HEK293 (cell line): ENCODE results near the gene FA2H.

Experiments used
- GFI1B ChIP-seq: fragments of 450-650 bp; formaldehyde crosslinking; IDR thresholded peaks from 2 replicates; pipeline ENCODE4 v1.5.1; 2016; ENCODE audit warnings: missing biosample characterization, missing genetic modification characterization
- GLI4 ChIP-seq: fragments of 450-650 bp; formaldehyde crosslinking; IDR thresholded peaks from 2 replicates; pipeline ENCODE4 v1.5.1; 2016; ENCODE audit warnings: missing biosample characterization, missing genetic modification characterization
- HOXC10 ChIP-seq: sonication (generic); formaldehyde crosslinking; IDR thresholded peaks from 2 replicates; pipeline ENCODE4 v1.8.1; 2023; ENCODE audit warnings: mild to moderate bottlenecking, missing genetic modification reagents
- IKZF3 ChIP-seq: fragments of 450-650 bp; IDR thresholded peaks from 2 replicates; pipeline ENCODE4 v1.5.0; 2018; ENCODE audit warnings: missing biosample characterization, mild to moderate bottlenecking, missing genetic modification characterization, moderate library complexity
- OSR2 ChIP-seq: fragments of 450-650 bp; formaldehyde crosslinking; IDR thresholded peaks from 2 replicates; pipeline ENCODE4 v1.5.1; 2016; ENCODE audit warnings: missing biosample characterization, missing genetic modification characterization
- PRDM1 ChIP-seq: fragments of 450-650 bp; formaldehyde crosslinking; IDR thresholded peaks from 2 replicates; pipeline ENCODE4; 2016; ENCODE audit warnings: missing biosample characterization, missing genetic modification characterization
- SETDB1 ChIP-seq: IDR thresholded peaks from one replicate; pipeline ENCODE4 v1.6.1; 2017; ENCODE audit warnings: mild to moderate bottlenecking, low read length, moderate library complexity, mixed read lengths; ENCODE audit not compliant: insufficient read length
- SP2 ChIP-seq: fragments of 450-650 bp; formaldehyde crosslinking; IDR thresholded peaks from 2 replicates; pipeline ENCODE4 v1.5.1; 2016; ENCODE audit warnings: missing biosample characterization, missing genetic modification characterization
- SP7 ChIP-seq: fragments of 450-650 bp; formaldehyde crosslinking; IDR thresholded peaks from 2 replicates; pipeline ENCODE4 v1.5.1; 2016; ENCODE audit warnings: missing biosample characterization, missing genetic modification characterization
- YY1 ChIP-seq: fragments of 450-650 bp; formaldehyde crosslinking; IDR thresholded peaks from 2 replicates; pipeline ENCODE4 v1.5.1; 2018; ENCODE audit warnings: missing biosample characterization, missing genetic modification characterization
- ZBTB1 ChIP-seq: fragments of 450-650 bp; formaldehyde crosslinking; IDR thresholded peaks from 2 replicates; pipeline ENCODE4 v1.5.1; 2016; ENCODE audit warnings: missing biosample characterization, missing genetic modification characterization
- ZBTB17 ChIP-seq: fragments of 450-650 bp; formaldehyde crosslinking; IDR thresholded peaks from 2 replicates; pipeline ENCODE4 v1.5.1; 2016; ENCODE audit warnings: missing biosample characterization, missing genetic modification characterization
- ZBTB21 ChIP-seq: fragments of 450-650 bp; formaldehyde crosslinking; IDR thresholded peaks from 2 replicates; pipeline ENCODE4 v1.5.1; 2017; ENCODE audit warnings: missing biosample characterization, missing genetic modification characterization
- ZFP37 ChIP-seq: fragments of 450-650 bp; formaldehyde crosslinking; IDR thresholded peaks from 2 replicates; pipeline ENCODE4 v1.5.1; 2016; ENCODE audit warnings: missing biosample characterization, missing genetic modification characterization
- ZIC2 ChIP-seq: fragments of 450-650 bp; formaldehyde crosslinking; IDR thresholded peaks from 2 replicates; pipeline ENCODE4 v1.5.1; 2016; ENCODE audit warnings: missing biosample characterization, missing genetic modification characterization
- ZNF19 ChIP-seq: fragments of 450-650 bp; formaldehyde crosslinking; IDR thresholded peaks from 2 replicates; pipeline ENCODE4; 2016; ENCODE audit warnings: missing biosample characterization, missing genetic modification characterization, low read depth
- ZNF211 ChIP-seq: fragments of 450-650 bp; formaldehyde crosslinking; IDR thresholded peaks from 2 replicates; pipeline ENCODE4 v1.5.1; 2016; ENCODE audit warnings: low read depth, missing biosample characterization, missing genetic modification characterization
- ZNF391 ChIP-seq: fragments of 450-650 bp; formaldehyde crosslinking; IDR thresholded peaks from 2 replicates; pipeline ENCODE4 v1.5.1; 2016; ENCODE audit warnings: low read depth, missing biosample characterization, missing genetic modification characterization, borderline replicate concordance
- ZNF571 ChIP-seq: fragments of 450-650 bp; formaldehyde crosslinking; IDR thresholded peaks from 2 replicates; pipeline ENCODE4 v1.5.0; 2017; ENCODE audit warnings: missing biosample characterization, missing genetic modification characterization
- ZNF629 ChIP-seq: fragments of 450-650 bp; formaldehyde crosslinking; IDR thresholded peaks from 2 replicates; pipeline ENCODE4 v1.5.1; 2017; ENCODE audit warnings: missing biosample characterization, missing genetic modification characterization
- ZNF664 ChIP-seq: fragments of 450-650 bp; formaldehyde crosslinking; IDR thresholded peaks from 2 replicates; pipeline ENCODE4 v1.5.1; 2016; ENCODE audit warnings: missing biosample characterization, missing genetic modification characterization
- ZNF843 ChIP-seq: fragments of 450-650 bp; formaldehyde crosslinking; IDR thresholded peaks from 2 replicates; pipeline ENCODE4 v1.5.1; 2016; ENCODE audit warnings: missing biosample characterization, missing genetic modification characterization
- TF ChIP-seq, protein P1 (sequence below): fragments of 450-650 bp; formaldehyde crosslinking; IDR thresholded peaks from 2 replicates; pipeline ENCODE4 v1.5.1; 2016; ENCODE audit warnings: missing biosample characterization, missing genetic modification characterization
- TF ChIP-seq, protein P2 (sequence below): fragments of 450-650 bp; formaldehyde crosslinking; IDR thresholded peaks from 2 replicates; pipeline ENCODE4 v1.5.1; 2017; ENCODE audit warnings: missing biosample characterization, missing genetic modification characterization
- TF ChIP-seq, protein P3 (sequence below): fragments of 450-650 bp; formaldehyde crosslinking; IDR thresholded peaks from 2 replicates; pipeline ENCODE4 v1.5.1; 2016; ENCODE audit warnings: missing biosample characterization, missing genetic modification characterization
- TF ChIP-seq, protein P4 (sequence below): fragments of 450-650 bp; formaldehyde crosslinking; IDR thresholded peaks from 2 replicates; pipeline ENCODE4 v1.5.1; 2017; ENCODE audit warnings: missing biosample characterization, missing genetic modification characterization
- TF ChIP-seq, protein P5 (sequence below): fragments of 450-650 bp; formaldehyde crosslinking; IDR thresholded peaks from 2 replicates; pipeline ENCODE4 v1.5.0; 2017; ENCODE audit warnings: missing biosample characterization, missing genetic modification characterization, borderline replicate concordance
- TF ChIP-seq, protein P6 (sequence below): fragments of 450-650 bp; formaldehyde crosslinking; IDR thresholded peaks from 2 replicates; pipeline ENCODE4 v1.5.1; 2016; ENCODE audit warnings: missing biosample characterization, missing genetic modification characterization, low read depth
- TF ChIP-seq, protein P7 (sequence below): fragments of 450-650 bp; formaldehyde crosslinking; IDR thresholded peaks from 2 replicates; pipeline ENCODE4 v1.5.1; 2016; ENCODE audit warnings: missing biosample characterization, missing genetic modification characterization

Gene FA2H

DNA sequence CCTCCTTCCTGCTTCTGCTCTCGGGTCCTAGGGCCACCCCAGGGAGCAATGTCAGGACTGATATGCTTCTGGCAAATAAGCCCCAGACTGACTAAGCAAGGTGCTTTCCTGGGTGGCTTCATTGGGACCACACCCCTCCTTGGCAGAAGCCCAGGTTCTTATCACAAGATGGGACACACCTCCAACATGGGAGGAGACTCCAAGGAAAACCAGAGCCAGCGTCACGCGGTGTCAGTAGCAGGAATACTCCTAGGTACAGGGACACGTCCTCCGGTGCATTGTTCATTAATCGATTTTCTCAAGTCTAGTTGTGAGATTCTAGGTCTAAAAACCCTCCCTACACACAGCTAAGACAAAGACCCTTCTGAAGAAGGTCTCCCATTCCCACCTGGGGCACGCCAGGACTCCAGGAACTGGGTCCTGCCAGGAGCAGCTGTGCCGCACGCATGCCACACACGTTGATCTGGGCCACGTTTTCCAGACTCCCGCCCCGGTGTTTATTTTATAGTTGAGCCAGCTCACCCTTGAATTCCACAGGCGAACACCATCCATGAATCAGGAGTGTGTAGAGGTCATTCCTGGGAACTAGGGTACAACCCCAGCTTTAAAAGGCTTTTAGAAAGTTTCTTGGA, 30.8 kb downstream of the FA2H start (continued):
- TF ChIP-seq PRDM1: peak; percentile 60; the same call in 1 of the 2 replicates
- peak; percentile 56; the same call in 1 of the 2 replicates for TF ChIP-seq ZNF843 (tag by site-specific recombination)
- TF ChIP-seq, protein P1, sequence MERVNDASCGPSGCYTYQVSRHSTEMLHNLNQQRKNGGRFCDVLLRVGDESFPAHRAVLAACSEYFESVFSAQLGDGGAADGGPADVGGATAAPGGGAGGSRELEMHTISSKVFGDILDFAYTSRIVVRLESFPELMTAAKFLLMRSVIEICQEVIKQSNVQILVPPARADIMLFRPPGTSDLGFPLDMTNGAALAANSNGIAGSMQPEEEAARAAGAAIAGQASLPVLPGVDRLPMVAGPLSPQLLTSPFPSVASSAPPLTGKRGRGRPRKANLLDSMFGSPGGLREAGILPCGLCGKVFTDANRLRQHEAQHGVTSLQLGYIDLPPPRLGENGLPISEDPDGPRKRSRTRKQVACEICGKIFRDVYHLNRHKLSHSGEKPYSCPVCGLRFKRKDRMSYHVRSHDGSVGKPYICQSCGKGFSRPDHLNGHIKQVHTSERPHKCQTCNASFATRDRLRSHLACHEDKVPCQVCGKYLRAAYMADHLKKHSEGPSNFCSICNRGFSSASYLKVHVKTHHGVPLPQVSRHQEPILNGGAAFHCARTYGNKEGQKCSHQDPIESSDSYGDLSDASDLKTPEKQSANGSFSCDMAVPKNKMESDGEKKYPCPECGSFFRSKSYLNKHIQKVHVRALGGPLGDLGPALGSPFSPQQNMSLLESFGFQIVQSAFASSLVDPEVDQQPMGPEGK: no peak; the same call in none of the 2 replicates
- TF ChIP-seq ZFP37 (tag by site-specific recombination): peak; percentile 68
- TF ChIP-seq GFI1B (tag by site-specific recombination): no peak
- TF ChIP-seq, protein P2, sequence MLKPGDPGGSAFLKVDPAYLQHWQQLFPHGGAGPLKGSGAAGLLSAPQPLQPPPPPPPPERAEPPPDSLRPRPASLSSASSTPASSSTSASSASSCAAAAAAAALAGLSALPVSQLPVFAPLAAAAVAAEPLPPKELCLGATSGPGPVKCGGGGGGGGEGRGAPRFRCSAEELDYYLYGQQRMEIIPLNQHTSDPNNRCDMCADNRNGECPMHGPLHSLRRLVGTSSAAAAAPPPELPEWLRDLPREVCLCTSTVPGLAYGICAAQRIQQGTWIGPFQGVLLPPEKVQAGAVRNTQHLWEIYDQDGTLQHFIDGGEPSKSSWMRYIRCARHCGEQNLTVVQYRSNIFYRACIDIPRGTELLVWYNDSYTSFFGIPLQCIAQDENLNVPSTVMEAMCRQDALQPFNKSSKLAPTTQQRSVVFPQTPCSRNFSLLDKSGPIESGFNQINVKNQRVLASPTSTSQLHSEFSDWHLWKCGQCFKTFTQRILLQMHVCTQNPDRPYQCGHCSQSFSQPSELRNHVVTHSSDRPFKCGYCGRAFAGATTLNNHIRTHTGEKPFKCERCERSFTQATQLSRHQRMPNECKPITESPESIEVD (tag by site-specific recombination): no peak
- peak; percentile 43; the same call in 1 of the 2 replicates for TF ChIP-seq ZNF664 (tag by site-specific recombination)
- TF ChIP-seq GLI4 (tag by site-specific recombination): 0 out of 2 replicates have a peak, but pooled peaks have one; percentile 46
- no peak for TF ChIP-seq ZNF211 (tag by site-specific recombination)
- TF ChIP-seq SP2 (tag by site-specific recombination): peak; percentile 35; the same call in 1 of the 2 replicates
- TF ChIP-seq, protein P3, sequence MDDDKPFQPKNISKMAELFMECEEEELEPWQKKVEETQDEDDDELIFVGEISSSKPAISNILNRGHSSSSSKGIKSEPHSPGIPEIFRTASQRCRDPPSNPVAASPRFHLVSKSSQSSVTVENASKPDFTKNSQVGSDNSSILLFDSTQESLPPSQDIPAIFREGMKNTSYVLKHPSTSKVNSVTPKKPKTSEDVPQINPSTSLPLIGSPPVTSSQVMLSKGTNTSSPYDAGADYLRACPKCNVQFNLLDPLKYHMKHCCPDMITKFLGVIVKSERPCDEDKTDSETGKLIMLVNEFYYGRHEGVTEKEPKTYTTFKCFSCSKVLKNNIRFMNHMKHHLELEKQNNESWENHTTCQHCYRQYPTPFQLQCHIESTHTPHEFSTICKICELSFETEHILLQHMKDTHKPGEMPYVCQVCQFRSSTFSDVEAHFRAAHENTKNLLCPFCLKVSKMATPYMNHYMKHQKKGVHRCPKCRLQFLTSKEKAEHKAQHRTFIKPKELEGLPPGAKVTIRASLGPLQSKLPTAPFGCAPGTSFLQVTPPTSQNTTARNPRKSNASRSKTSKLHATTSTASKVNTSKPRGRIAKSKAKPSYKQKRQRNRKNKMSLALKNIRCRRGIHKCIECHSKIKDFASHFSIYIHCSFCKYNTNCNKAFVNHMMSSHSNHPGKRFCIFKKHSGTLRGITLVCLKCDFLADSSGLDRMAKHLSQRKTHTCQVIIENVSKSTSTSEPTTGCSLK (tag by site-specific recombination): no peak
- TF ChIP-seq ZNF19 (tag by site-specific recombination): peak; percentile 68; the same call in 1 of the 2 replicates
- TF ChIP-seq HOXC10: no peak
- peak; percentile 94 for TF ChIP-seq ZBTB17
- TF ChIP-seq ZBTB1: no peak
- TF ChIP-seq, protein P4, sequence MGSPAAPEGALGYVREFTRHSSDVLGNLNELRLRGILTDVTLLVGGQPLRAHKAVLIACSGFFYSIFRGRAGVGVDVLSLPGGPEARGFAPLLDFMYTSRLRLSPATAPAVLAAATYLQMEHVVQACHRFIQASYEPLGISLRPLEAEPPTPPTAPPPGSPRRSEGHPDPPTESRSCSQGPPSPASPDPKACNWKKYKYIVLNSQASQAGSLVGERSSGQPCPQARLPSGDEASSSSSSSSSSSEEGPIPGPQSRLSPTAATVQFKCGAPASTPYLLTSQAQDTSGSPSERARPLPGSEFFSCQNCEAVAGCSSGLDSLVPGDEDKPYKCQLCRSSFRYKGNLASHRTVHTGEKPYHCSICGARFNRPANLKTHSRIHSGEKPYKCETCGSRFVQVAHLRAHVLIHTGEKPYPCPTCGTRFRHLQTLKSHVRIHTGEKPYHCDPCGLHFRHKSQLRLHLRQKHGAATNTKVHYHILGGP: peak; percentile 64
- peak; percentile 84 for TF ChIP-seq SP7 (tag by site-specific recombination)
- TF ChIP-seq, protein P5, sequence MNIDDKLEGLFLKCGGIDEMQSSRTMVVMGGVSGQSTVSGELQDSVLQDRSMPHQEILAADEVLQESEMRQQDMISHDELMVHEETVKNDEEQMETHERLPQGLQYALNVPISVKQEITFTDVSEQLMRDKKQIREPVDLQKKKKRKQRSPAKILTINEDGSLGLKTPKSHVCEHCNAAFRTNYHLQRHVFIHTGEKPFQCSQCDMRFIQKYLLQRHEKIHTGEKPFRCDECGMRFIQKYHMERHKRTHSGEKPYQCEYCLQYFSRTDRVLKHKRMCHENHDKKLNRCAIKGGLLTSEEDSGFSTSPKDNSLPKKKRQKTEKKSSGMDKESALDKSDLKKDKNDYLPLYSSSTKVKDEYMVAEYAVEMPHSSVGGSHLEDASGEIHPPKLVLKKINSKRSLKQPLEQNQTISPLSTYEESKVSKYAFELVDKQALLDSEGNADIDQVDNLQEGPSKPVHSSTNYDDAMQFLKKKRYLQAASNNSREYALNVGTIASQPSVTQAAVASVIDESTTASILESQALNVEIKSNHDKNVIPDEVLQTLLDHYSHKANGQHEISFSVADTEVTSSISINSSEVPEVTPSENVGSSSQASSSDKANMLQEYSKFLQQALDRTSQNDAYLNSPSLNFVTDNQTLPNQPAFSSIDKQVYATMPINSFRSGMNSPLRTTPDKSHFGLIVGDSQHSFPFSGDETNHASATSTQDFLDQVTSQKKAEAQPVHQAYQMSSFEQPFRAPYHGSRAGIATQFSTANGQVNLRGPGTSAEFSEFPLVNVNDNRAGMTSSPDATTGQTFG (tag by site-specific recombination): no peak
- no peak for TF ChIP-seq YY1
- TF ChIP-seq ZNF629 (tag by site-specific recombination): peak; percentile 83
- no peak; the same call in 1 of the 2 replicates for TF ChIP-seq ZNF391 (tag by site-specific recombination)
- TF ChIP-seq, protein P6, sequence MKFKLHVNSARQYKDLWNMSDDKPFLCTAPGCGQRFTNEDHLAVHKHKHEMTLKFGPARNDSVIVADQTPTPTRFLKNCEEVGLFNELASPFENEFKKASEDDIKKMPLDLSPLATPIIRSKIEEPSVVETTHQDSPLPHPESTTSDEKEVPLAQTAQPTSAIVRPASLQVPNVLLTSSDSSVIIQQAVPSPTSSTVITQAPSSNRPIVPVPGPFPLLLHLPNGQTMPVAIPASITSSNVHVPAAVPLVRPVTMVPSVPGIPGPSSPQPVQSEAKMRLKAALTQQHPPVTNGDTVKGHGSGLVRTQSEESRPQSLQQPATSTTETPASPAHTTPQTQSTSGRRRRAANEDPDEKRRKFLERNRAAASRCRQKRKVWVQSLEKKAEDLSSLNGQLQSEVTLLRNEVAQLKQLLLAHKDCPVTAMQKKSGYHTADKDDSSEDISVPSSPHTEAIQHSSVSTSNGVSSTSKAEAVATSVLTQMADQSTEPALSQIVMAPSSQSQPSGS (tag by site-specific recombination): no peak
- peak; percentile 62 for TF ChIP-seq IKZF3
- no peak for TF ChIP-seq ZNF571 (tag by site-specific recombination)
- peak; percentile 63; the same call in 1 of the 2 replicates for TF ChIP-seq ZBTB21
- TF ChIP-seq, protein P7, sequence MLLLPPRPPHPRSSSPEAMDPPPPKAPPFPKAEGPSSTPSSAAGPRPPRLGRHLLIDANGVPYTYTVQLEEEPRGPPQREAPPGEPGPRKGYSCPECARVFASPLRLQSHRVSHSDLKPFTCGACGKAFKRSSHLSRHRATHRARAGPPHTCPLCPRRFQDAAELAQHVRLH (tag by site-specific recombination): peak; percentile 84
- TF ChIP-seq ZIC2 (tag by site-specific recombination): peak; percentile 41
- peak; percentile 75 for TF ChIP-seq OSR2 (tag by site-specific recombination)
- TF ChIP-seq SETDB1: no peak
